ENCODE results near the gene CCDC110. TPM values are rescaled to one million over a fixed set of nuclear protein-coding genes. Genes with fewer than 3 reads are reported as not detected.

The CCDC110 gene
- 10 to 100 TPM in 1 of 2 donors, 1 to 10 TPM in 1; 2.8 to 10.3 TPM for total RNA-seq

GRCh38 chr4:185471235-185472102 is at the start of gene CCDC110:
Gene CCDC110 (minus strand): TSS chr4:185471733. CDS start chr4:185471683, 50 bp downstream.
- peak within 1 kb of the TSS; percentile 74 to 81 for H3K27ac ChIP-seq
- 2% methylated on average over 71 of the region's 93 CpGs for WGBS
- DNase-seq (ENCODE audit: low spot score) = peak; percentile 95
- no peaks in the 10 kb centered on the region for H3K36me3 ChIP-seq
- no peaks in the 10 kb centered on the region for H3K4me1 ChIP-seq (replicated peaks)
- no peaks in the 10 kb centered on the region for H3K27me3 ChIP-seq (replicated peaks; ENCODE audit: insufficient read depth)
- TF ChIP-seq POLR2AphosphoS5 (IDR thresholded peaks at IDR 0.05) (no peak), POLR2A (IDR thresholded peaks at IDR 0.05) (peak; percentile 42), CTCF (IDR thresholded peaks at IDR 0.05) (peak; percentile 70 to 85 (median 75))
- intact Hi-C loops (cut with DNase I) = loop anchor here (1.0 to 5.0 kb wide), 4 partner anchors 36 to 566 kb away; no protein-coding TSS in a partner anchor
- H3K4me3 ChIP-seq = peak within 1 kb of the TSS; percentile 63 to 70
- H3K9me3 ChIP-seq = no peaks in the 10 kb centered on the region

GRCh38 chr4:185520119-185520518 is 48.6 kb upstream of the CCDC110 start:
- H3K4me1 ChIP-seq (replicated peaks) = no peaks in the 10 kb centered on the region
- no peak overlapping the region for H3K27ac ChIP-seq
- H3K9me3 ChIP-seq = no peaks in the 10 kb centered on the region
- intact Hi-C loops (cut with DNase I) = no loop called here
- no peak for DNase-seq (ENCODE audit: low spot score)
- H3K27me3 ChIP-seq (replicated peaks; ENCODE audit: insufficient read depth) = no peaks in the 10 kb centered on the region
- H3K4me3 ChIP-seq = no peak overlapping the region
- no peaks in the 10 kb centered on the region for H3K36me3 ChIP-seq
- TF ChIP-seq POLR2AphosphoS5 (IDR thresholded peaks at IDR 0.05) (no peak), POLR2A (IDR thresholded peaks at IDR 0.05) (no peak), CTCF (IDR thresholded peaks at IDR 0.05) (no peak)
- 61% methylated on average over 4 of the region's 4 CpGs for WGBS

- DNase-seq (ENCODE audit: low spot score) = no peak
- H3K27ac ChIP-seq = no peak overlapping the region
- intact Hi-C loops (cut with DNase I) = no loop called here
- no peaks in the 10 kb centered on the region for H3K9me3 ChIP-seq
- TF ChIP-seq CTCF (IDR thresholded peaks at IDR 0.05) (no peak), POLR2A (IDR thresholded peaks at IDR 0.05) (no peak), POLR2AphosphoS5 (IDR thresholded peaks at IDR 0.05) (no peak)
- H3K4me1 ChIP-seq (replicated peaks) = peaks cover 2% of the 10 kb centered on the region
- H3K27me3 ChIP-seq (replicated peaks; ENCODE audit: insufficient read depth) = no peaks in the 10 kb centered on the region
- WGBS = 22% methylated on average over 1 of the region's 1 CpG
- no peaks in the 10 kb centered on the region for H3K36me3 ChIP-seq
- H3K4me3 ChIP-seq = no peak overlapping the region
These were observed 47.0 kb upstream of the CCDC110 start for GRCh38 chr4:185518494-185518893.

- H3K27me3 ChIP-seq (replicated peaks; ENCODE audit: insufficient read depth) = no peaks in the 10 kb centered on the region
- TF ChIP-seq CTCF (IDR thresholded peaks at IDR 0.05) = no peak
- no peak for TF ChIP-seq POLR2A (IDR thresholded peaks at IDR 0.05)
- TF ChIP-seq POLR2AphosphoS5 (IDR thresholded peaks at IDR 0.05) = no peak
- no peaks in the 10 kb centered on the region for H3K36me3 ChIP-seq
- no peaks in the 10 kb centered on the region for H3K9me3 ChIP-seq
- no peak for DNase-seq (ENCODE audit: low spot score)
- intact Hi-C loops (cut with DNase I) = no loop called here
- no peak overlapping the region for H3K4me3 ChIP-seq
- no peak overlapping the region for H3K27ac ChIP-seq
- peaks cover 2% of the 10 kb centered on the region for H3K4me1 ChIP-seq (replicated peaks)
These were observed 46.5 kb upstream of the CCDC110 start for GRCh38 chr4:185518069-185518468.

GRCh38 chr4:185515248-185515647 is 43.7 kb upstream of the CCDC110 start:
- Histone ChIP-seq H3K36me3 (no peaks in the 10 kb centered on the region), H3K27me3 (replicated peaks; ENCODE audit: insufficient read depth) (no peaks in the 10 kb centered on the region), H3K4me3 (no peak overlapping the region), H3K4me1 (replicated peaks) (peaks cover 2% of the 10 kb centered on the region), H3K9me3 (no peaks in the 10 kb centered on the region), H3K27ac (no peak overlapping the region)
- 88% methylated on average over 4 of the region's 4 CpGs for WGBS
- no peak for TF ChIP-seq CTCF (IDR thresholded peaks at IDR 0.05)
- TF ChIP-seq POLR2AphosphoS5 (IDR thresholded peaks at IDR 0.05) = no peak
- TF ChIP-seq POLR2A (IDR thresholded peaks at IDR 0.05) = no peak
- no peak for DNase-seq (ENCODE audit: low spot score)
- intact Hi-C loops (cut with DNase I) = no loop called here

All from prostate gland (tissue), 2 donors.